H1 (cell line): ENCODE measurements around the gene PLA2G4D. TPM values are rescaled to one million over a fixed set of nuclear protein-coding genes. Genes with fewer than 3 reads are reported as not detected.

Experiments
- ATF2 ChIP-seq: IDR thresholded peaks from 2 replicates; pipeline ENCODE4 v1.6.1; 2012; ENCODE audit warnings: low read length, inconsistent platforms
- KDM5A ChIP-seq: fragments of 200-600 bp; IDR thresholded peaks from 2 replicates; pipeline ENCODE4 v1.7.1; 2012; ENCODE audit warnings: mild to moderate bottlenecking, low read length, inconsistent platforms, mixed read lengths
- TAF1 ChIP-seq: IDR thresholded peaks from 2 replicates; pipeline ENCODE4 v1.6.1; 2011; ENCODE audit warnings: mild to moderate bottlenecking, low read depth, low read length
- YY1 ChIP-seq: IDR thresholded peaks from 2 replicates; pipeline ENCODE4 v1.6.1; 2011; ENCODE audit warnings: low read depth, mild to moderate bottlenecking, low read length
- polyA plus RNA-seq, 7 experiments: library from polyadenylated mRNA; depleted of rRNA in 3 of 7; stranded (reverse) in 5 of 7; unstranded in 2 of 7; fragments of >200 nt in 5 of 7; fragments of 200-250 nt in 2 of 7; gene quantifications; 1 replicate in 5 of 7; 2 replicates in 1 of 7; 4 replicates in 1 of 7; pipeline versions ENCODE4 v1.2.1 to v1.2.3, GENCODE V29; 2011 to 2013; ENCODE audit warnings: missing spikeins in 2 of 7, mixed read lengths in 2 of 7
- total RNA-seq: library from RNA; stranded (reverse); fragmentation: NEBNext Ultra II Directional; extraction: Animal tissue kit (Norgen Biotek cat#: 25700); gene quantifications from 2 replicates; pipeline ENCODE4 v1.2.1, GENCODE V29; 2021

The PLA2G4D gene
- total and polyA plus RNA-seq, 2 of the 8 experiments (the other 6 are each of a cell fraction or from before 2014, with no cell fraction given): 0.07 to 0.18 TPM

GRCh38 chr15:42068601-42069000, 25.8 kb downstream of the PLA2G4D start (continued):
- TF ChIP-seq ATF2 (no peak), TAF1 (no peak), YY1 (no peak), KDM5A (no peak)
